ENCODE data around the gene CCDC85B. TPM values are rescaled to one million over a fixed set of nuclear protein-coding genes. Genes with fewer than 3 reads are reported as not detected.

Gene CCDC85B
- total RNA-seq, 6 experiments from 2014 or later: 78.9 to 112 (median 87.7) TPM

GRCh38 chr11:65921876-65922275 is 31.4 kb downstream of the CCDC85B start:
- DNase-seq: no peak
- H3K27me3 Mint-ChIP-seq (ENCODE audit: insufficient read depth): peaks cover 4% of the 10 kb centered on the region
- peak overlapping the region; percentile 94 for H3K4me3 Mint-ChIP-seq
- H3K9me3 Mint-ChIP-seq: no peaks in the 10 kb centered on the region
- TF ChIP-seq CTCF (IDR thresholded peaks at IDR 0.05): no peak
- peaks cover 22% of the 10 kb centered on the region for H3K4me1 Mint-ChIP-seq (ENCODE audit: low read depth)
- peaks cover 44% of the 10 kb centered on the region for H3K36me3 Mint-ChIP-seq (ENCODE audit: low read depth)
- no peak overlapping the region; the same call in 1 of the 2 replicates for H3K27ac Mint-ChIP-seq

DNA sequence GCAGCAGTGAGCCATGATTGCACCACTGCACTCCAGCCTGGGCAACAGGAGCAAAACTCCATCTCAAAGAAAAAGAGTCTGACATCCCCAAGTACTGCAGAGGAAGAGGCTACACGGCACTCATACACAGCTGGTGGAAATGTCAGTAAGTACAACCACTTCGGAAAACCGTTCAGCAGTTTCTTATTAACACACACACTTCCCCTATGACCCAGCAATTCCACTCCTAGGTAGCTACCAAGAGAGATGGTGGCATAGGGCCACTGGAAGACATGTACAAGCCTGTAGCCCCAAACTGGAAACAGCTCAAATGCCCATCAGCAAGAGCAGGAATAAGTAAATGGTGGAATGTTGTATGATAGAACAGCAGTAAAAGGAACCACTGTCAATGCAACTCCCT is 32.1 kb downstream of the CCDC85B start:
- peaks cover 39% of the 10 kb centered on the region; the same call in 1 of the 2 replicates for H3K36me3 Mint-ChIP-seq (ENCODE audit: low read depth)
- H3K4me3 Mint-ChIP-seq: peak overlapping the region; percentile 61
- no peak for TF ChIP-seq CTCF (IDR thresholded peaks at IDR 0.05)
- H3K4me1 Mint-ChIP-seq (ENCODE audit: low read depth): peaks cover 17% of the 10 kb centered on the region
- peak overlapping the region; percentile 51 for H3K27ac Mint-ChIP-seq
- no peak for DNase-seq
- H3K27me3 Mint-ChIP-seq (ENCODE audit: insufficient read depth): peaks cover 4% of the 10 kb centered on the region
- H3K9me3 Mint-ChIP-seq: no peaks in the 10 kb centered on the region

DNA sequence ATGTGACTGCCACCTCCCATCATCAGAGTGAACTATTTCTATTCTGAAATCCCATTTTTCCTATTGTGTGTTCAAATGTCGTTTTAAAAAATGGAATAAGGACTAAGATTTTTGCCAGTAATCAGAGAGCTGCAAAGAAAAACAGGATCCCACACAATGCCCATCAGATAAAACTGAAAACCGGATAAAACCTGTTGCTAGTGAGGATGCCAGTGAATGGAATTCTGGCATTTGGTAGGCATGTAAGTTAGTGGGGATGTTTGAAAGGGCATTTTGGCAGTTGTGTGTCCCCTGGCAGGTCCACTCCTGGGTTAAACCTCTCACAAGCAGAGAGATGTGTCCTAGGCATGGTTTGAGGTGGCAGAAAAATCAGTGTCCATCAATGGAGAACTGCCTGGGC is 34.9 kb downstream of the CCDC85B start:
- no peak for TF ChIP-seq CTCF (IDR thresholded peaks at IDR 0.05)
- Mint-ChIP-seq H3K27ac (peak overlapping the region; percentile 13; the same call in 1 of the 2 replicates), H3K27me3 (ENCODE audit: insufficient read depth) (peaks cover 5% of the 10 kb centered on the region), H3K9me3 (no peaks in the 10 kb centered on the region), H3K36me3 (ENCODE audit: low read depth) (peaks cover 29% of the 10 kb centered on the region; the same call in 1 of the 2 replicates), H3K4me1 (ENCODE audit: low read depth) (peaks cover 17% of the 10 kb centered on the region), H3K4me3 (no peak overlapping the region)
- no peak for DNase-seq

- peaks cover 6% of the 10 kb centered on the region for H3K4me1 Mint-ChIP-seq (ENCODE audit: low read depth)
- peaks cover 3% of the 10 kb centered on the region; the same call in 1 of the 2 replicates for H3K27me3 Mint-ChIP-seq (ENCODE audit: insufficient read depth)
- H3K9me3 Mint-ChIP-seq: no peaks in the 10 kb centered on the region
- H3K27ac Mint-ChIP-seq: no peak overlapping the region
- H3K36me3 Mint-ChIP-seq (ENCODE audit: low read depth): peaks cover 15% of the 10 kb centered on the region; the same call in 1 of the 2 replicates
- no peak for DNase-seq
- no peak for TF ChIP-seq CTCF (IDR thresholded peaks at IDR 0.05)
- no peak overlapping the region for H3K4me3 Mint-ChIP-seq
Measured at GRCh38 chr11:65927904-65928397, 37.5 kb downstream of the CCDC85B start.

GRCh38 chr11:65928667-65929066 is 38.2 kb downstream of the CCDC85B start:
- Mint-ChIP-seq H3K4me1 (ENCODE audit: low read depth) (peaks cover 6% of the 10 kb centered on the region), H3K4me3 (no peak overlapping the region), H3K27me3 (ENCODE audit: insufficient read depth) (peaks cover 3% of the 10 kb centered on the region; the same call in 1 of the 2 replicates), H3K9me3 (no peaks in the 10 kb centered on the region), H3K36me3 (ENCODE audit: low read depth) (peaks cover 7% of the 10 kb centered on the region; the same call in 1 of the 2 replicates), H3K27ac (no peak overlapping the region; the same call in 1 of the 2 replicates)
- no peak for TF ChIP-seq CTCF (IDR thresholded peaks at IDR 0.05)
- DNase-seq: no peak
